HG03097 (cell line): ENCODE results near the gene JUND.

Source experiments
- ATAC-seq: cut with Tn5 transposase; IDR thresholded peaks from one replicate; pipeline ENCODE4 v1.9.1; 2021; ENCODE audit not compliant: unreplicated experiment, low FRiP score

Gene JUND

DNA sequence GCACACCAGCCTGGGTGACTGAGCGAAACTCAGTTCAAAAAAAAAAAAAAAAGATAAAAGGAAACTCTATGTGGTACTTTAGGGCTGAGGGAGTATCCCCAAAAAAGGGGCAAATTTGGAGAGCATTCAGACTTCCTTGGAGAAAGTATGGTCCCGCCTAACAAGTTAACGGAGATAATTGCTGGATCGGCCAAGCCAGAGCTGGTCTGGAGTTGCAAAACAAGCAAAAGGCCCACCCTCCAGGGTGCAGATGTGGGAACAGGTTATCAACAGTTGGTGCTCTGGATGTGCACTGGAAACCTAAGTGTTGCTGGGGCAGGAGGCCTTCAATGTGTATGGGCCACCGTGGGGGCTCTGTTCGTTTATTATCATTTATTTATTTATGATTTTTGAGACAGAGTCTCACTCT, 10.0 kb downstream of the JUND start:
- ATAC-seq = no peak

DNA sequence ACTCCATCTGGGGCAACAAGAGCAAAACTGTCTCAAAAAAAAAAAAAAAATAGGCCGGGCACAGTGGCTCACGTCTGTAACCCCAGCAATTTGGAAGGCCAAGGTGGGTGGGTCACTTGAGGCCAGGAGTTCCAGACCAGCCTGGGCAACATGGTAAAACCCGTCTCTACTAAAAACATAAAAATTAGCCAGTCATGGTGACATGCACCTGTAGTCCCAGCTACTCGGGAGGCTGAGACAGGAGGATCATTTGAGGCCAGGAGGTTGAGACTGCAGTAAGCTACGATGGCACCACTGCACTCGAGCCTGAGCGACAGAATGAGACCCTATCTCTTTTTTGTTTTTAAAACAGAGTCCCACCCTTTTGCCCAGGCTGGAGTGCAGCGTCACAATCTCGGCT, 11.1 kb downstream of the JUND start:
- ATAC-seq = no peak

DNA sequence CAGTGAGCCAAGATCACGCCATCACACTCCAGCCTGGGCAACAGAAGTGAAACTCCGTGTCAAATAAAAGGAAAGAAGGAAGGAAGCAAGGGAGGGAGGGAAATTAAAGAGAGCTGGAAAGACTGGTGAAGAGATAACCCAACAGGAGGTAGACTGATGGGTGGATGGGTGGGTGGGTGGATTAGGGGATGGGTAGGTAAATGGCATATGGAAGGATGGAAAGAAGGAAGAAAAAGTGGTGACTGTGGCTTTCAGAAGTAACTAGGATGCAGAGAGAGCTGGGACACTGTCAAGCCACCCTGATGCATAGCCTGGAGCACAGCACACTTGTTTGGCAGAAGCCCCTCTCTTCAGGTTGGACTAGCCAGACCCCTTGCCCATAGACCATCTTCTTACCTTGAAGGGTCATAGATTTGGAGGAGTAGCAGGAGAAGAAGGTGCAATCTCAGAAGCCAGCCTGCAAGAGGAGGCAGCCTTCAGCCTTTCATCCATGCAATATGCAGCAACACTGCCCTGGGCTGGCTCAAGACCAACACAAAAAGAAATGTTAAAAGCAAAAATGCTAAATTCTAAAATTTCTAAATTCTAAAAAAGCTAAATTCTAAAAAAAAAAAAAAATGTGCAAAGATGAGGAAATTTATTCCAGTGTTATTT, 12.2 kb downstream of the JUND start:
- ATAC-seq = no peak

DNA sequence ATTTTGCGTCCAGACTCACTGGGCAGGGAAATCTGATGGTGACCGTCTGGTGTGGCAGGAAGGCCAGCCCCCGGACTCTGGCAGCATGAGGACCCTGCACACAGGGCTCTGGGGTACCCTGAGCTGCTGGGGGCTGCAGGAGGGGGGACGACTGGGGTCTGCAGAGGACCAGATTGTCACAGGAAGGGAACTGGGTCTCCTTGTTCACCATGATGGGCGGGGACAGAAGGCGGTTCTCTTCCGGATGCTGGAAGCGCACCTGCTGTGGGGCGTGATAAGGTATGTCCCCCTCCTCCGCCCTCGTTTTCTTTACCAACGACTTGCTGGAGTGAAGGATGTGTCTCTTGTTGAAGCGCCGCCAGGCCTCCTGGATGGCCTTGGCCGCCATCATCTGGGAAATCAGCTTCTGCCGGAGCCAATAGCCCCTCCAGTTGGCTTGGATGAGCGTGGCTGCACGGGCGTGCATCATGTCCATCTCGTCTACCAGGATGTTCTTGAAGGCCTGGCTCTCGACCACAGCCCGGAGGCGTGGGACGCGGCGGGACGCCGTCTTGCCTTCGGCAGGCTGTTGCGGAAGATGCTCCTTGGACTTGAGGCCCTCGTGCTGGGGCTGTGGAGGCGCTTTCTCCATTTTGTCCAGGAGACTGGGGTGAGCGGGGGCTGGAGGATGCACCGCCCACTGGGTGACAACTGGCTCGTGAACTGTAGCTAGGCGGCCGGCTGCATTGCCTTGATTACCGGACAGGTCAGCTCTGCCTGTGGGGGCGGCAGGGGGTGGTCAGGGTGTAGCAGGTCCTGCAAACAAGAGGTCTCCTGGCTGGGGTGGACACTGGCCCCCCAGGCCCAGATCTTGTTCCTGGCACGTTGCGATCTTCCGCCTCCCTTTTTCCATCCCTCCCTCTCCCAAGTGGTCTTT, 14.4 kb downstream of the JUND start:
- no peak for ATAC-seq

DNA sequence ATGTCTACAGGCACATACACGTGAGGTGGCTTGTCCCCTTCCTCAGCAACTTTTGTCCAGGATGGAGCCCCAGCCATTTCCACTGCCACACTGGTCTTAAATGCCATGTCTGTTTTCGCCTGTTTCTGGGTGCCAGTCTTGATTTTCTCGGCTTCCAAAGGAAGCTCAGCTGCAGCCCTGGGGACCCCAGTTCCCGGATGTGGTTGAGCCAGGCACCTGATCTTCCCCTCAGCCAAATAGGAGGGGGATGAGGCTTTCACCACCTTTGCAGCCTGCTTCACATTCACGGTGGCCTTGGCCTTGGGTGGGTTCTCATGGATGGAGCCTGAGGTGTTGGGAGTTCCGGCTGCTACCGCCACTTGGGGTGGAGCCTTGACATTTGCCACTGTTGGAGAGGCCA, 15.8 kb downstream of the JUND start:
- ATAC-seq = no peak

DNA sequence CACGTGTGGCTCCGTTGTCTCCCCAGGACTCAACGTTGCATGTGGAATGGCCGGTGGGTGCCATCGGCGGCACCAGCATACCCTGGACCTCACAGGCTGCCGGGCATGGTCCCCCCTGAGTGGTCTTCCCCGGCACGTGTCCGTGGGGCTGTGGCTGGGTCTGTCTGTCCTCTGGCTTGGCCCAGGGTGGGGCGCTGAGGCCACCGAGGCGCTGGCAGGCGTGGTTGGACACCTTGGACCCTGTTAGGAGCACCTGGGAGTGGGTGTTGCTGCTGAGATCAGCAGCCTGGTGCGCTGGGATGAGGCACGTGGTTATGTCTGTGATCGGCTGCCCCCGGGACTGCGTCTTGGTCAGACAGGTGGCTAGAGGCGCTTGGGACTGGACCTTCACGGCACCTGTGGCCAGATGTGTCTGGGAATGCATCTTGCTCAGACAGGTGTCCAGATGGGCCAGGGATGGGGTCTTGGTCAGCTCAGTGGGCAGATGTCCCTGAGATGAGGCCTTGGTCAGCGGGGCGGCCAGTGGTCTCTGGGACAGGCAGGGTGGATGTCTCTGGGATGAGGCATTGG, 16.4 kb downstream of the JUND start:
- no peak for ATAC-seq

DNA sequence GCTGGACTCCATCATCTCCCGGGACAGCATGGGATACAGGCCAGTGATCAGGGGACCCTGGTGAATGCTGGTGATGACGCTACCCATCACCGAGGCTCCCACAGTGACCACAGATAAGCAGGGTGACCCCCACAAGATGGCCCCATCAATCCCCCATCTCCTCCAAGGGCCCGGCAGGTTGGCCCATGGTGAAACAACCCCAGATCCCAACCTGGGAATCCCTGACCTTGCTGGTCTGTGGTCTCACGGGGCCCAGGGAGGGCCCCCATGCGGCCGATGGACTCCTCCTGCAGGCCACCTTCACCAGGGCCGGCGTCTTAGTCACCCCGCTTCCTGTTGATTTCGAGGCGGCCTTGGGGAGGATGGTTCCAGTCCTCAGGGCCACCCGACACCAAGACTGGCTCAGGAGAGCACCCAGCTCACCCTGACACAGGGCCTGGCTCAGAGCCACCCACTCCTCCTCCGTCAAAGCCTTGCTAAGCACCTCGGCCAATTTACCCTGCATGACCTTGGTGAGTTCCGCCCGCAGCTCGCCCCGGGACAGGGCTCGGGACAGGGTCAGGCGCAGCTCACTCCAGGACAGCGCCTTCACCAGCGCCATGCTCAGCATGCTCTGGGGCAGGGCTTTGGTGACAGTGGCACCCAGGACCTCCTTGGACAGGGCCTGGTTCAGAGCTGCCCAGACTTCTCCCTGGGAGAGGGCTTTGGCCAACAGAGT, 17.1 kb downstream of the JUND start:
- ATAC-seq = no peak

DNA sequence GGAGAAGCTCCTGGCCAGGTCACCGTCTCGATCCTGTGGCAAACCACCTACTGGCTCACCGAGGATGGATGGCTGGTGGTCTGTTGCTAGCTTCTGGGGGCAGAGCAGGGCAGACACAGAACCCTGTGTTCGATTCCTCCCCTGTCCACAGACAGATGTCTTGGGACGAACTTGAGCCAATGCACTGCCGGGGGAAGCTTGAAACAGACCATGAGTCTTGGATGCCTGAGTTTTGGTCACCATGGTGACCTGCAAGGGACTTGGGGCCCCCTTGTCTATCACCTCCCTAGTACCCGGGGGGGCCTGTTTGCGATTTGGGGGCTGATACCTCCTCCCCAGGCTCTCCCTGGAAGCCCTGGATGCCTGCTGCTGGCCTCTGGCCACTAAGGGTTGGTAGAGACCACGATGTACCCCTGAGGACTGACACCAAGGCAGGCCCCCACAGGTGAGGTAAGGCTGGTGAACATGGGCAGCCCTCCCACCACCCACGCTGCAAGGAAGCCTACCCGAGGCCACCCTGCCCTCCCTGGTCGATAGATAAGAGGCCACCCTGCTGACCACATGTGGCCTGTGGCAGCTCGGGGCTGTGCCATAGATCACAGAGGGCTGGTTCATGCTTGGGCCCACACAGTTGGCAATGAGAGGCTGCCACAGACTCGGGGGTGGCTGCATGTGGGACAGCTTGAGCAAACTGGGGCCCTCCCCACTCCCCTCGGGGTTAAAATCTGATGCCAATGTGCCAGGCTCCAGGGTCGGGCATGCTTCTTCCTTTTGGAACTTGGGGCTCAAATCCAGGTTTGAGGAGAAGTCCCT, 17.9 kb downstream of the JUND start:
- no peak for ATAC-seq

DNA sequence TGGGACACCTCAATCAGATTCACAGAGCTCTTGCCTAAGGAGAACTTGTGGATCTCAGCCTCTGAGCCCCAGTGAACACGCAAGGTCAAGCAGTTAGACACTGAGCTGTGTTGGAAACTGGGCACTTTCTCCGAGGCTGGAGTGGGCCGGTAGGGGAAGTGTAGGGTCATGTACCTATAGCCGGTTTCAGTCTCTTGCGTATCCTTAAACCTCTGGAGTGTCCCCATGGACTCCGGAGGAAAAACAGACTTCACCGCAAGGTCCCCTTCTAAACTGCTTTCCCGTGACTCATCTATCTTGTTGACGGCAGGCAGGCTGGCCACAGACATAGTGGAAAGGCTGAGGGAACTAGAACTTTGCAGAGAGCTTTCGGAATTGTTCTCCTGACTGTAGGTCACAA, 18.5 kb downstream of the JUND start:
- no peak for ATAC-seq

DNA sequence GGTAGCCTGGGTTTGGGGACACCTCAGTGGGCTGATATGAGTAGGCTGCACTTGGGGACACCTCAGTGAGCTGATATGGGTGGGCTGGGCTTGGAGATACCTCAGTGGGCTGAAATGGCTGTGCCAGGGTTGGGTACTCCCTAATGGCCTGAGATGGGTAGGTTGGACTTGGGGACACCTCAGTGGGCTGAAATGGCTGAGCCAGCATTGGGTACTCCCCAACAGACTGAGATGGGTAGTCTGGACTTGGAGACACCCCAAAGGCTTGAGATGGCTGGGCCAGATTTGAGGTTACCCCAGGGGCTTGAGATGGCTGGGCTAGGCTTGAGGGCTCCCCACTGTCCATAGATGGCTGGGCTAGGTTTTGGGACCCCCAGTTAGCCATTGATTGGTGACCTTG, 19.3 kb downstream of the JUND start:
- no peak for ATAC-seq

DNA sequence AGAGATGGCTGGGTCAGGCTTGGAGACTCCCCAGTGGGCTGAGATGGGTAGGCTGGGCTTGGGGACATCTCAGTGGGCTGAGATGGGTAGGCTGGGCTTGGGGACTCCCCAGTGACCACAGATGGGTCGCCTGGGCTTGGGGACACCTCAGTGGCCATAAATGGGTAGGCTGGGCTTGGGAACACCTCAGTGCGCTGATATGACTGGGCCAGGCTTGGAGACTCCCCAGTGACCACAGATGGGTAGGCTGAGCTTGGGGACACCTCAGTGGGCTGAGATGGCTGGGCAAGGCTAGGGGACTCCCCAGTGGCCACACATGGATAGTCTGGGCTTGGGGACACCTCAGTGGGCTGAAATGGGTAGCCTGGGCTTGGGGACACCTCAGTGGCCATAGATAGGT, 19.9 kb downstream of the JUND start:
- ATAC-seq = no peak

DNA sequence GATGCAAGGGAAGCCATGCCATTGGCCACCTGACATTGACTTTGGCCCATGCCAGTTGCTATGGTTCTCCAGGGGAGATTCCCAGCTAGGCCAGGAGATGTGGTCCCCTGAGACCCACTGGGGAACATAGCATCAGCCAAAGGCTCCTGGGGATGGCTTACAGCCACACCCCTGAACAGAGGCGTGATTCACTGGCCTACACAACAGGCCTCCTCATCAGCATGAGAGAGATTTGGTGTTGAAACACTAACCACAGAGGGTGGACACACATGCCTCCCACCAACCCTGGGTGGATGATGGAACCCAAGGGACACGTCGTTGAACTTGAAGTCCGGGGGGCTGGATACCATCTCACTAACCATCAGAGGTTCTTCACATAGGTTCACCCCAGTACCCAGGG, 21.5 kb downstream of the JUND start:
- no peak for ATAC-seq

DNA sequence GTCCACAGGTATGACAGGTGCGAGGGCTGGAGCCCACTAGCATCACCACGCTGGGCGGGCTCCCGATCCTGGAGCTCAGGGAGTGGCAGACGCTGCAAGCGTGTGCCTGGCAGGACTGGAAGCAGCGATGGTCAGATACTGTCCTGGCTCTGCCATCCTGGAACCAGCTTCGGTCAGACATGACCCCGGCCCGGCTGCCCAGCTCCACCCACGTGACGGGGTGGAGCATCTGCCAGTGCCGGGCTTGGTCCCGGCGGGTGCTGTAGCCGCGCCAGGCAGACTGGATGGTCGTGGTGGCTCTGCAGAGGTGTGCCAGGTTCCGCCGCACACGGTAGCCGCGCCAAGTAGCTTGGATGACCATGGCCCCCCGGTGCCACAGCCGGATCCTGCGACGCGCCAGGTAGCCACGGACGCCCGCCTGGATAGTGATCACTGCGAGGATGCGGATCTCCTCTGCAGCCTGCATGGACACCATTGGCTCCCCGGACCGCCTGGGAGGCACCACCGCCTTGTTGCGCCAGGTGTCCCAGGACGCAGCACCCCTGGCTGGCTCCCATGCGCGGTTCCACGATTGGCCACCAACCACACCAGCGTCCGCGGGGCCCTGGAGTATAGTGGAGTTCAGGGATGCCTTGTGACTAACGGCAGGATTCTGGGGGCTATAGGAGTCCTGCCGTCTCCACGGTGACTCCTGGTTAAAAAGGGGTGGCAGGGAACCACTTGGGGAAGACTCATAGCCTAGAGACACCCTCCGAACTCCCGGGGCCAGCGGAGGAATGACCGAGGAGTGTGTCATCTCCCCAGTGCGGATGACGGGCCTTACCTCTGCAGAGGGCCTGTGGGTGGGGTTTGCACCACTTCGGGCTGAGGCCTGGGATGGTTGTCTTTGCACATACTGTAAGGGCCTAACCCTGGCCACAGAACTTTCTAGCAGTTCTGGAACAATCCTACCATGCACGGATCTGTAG, 23.6 kb downstream of the JUND start:
- ATAC-seq = no peak

DNA sequence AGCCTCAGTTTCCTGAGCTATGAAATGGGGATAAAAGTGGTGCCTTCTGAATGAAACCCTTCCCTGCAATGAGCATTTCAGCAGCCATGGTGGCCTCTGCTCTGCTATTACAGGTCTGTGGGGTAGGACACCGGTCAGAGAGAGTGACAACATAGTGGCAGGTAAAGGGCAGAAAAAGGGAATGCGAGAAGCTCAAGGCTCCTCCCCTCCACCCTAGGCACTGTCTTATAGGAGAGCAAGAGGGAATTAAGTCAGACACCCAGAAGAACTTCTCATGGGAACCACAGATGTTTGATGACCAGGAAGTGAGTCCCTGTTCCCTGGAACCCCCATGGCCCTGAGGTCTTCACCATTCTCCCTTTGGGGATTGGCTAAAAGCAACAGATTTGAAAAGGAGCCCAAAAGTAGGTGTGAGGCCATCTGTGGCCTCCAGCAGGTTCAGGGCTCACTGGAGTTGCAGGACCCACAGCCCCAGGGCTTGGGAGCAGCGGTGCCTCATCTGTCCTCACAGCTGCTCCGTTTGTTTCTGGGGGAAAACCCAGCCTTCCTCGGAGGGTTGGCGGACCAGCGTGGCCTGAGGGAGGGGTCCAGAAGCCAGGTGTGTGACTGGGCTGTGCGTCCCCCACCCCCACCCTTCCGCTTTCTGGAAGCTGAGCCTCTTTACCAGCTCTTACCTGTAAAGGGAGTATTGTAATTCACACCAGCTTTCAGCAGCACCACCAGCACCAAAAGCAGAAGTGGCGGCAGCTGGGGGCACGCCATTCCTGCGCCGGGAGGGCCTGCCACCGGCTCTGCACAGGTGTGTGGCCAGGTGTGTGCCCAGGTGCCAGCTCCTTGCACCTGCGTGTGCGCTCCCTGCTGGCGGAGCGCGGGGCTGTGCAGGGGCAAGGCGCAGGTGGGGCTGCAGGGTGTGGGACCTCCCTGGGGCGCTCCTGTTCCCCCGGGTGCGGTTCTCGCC, 26.6 kb downstream of the JUND start:
- ATAC-seq = no peak

DNA sequence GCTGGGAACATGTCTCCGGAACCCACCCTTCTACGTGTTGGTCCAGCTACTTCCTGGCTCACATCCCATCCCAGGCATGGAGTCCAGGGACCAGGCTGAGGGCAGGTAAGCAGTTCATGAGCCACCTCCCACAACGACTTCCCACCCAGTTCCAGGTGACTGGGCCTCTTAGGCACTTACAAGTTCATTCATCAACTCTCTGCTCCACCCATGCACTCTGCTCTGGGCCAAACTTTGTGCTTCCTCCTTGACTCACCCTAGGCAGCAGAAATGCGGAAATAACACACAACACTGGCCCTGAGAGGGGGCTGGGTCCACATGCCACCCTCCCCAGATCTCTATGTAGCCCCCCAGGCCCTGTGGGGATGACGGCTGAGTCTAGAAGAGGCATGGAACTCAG, 27.7 kb downstream of the JUND start:
- ATAC-seq = no peak

DNA sequence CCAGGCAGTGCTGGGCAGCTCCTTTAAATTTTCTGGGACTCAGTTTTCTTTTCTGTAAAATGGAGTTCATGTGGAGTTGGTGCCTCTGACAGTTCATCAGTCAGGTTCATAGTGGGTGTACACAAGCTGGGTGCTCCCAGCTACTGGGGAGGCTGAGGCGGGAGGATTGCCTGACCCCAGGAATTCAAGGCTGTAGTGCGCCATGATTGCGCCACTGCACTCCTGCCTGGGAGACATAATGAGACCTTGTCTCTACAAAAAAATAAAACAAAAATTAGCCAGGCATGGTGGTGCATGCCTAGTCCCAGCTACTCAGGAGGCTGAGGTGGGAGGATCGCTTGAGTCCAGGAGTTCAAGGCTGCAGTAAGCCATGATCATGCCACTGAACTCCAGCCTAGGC, 28.3 kb downstream of the JUND start:
- no peak for ATAC-seq

DNA sequence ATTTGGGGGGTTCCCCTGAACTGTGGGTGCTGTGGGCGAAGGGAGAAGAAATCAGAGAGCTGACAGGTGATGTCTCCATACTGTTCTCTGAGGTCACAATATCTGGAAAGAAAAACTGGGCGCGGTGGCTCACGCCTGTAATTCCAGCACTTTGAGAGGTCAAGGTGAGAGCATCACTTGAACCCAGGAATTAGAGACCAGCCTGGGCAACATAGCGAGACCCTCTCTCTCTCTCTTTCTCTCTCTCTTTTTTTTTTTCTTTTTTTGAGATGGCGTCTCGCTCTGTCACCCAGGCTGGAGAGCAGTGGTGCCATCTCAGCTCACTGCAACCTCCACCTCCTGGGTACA, 29.1 kb downstream of the JUND start:
- no peak for ATAC-seq
